NT2/D1 (cell line): ENCODE results near the gene SH3BP2.

Experiments
- SUZ12 ChIP-seq: IDR thresholded peaks from 2 replicates; pipeline ENCODE4 v1.6.1; 2011; ENCODE audit not compliant: insufficient read length, insufficient read depth; ENCODE audit errors: extremely low read depth
- YY1 ChIP-seq: IDR thresholded peaks from 2 replicates; pipeline ENCODE4 v1.6.1; 2011; ENCODE audit not compliant: insufficient read length, insufficient read depth
- ZNF274 ChIP-seq: IDR thresholded peaks from 2 replicates; pipeline ENCODE4 v1.6.1; 2011; ENCODE audit warnings: mild to moderate bottlenecking, low read depth, low read length

DNA sequence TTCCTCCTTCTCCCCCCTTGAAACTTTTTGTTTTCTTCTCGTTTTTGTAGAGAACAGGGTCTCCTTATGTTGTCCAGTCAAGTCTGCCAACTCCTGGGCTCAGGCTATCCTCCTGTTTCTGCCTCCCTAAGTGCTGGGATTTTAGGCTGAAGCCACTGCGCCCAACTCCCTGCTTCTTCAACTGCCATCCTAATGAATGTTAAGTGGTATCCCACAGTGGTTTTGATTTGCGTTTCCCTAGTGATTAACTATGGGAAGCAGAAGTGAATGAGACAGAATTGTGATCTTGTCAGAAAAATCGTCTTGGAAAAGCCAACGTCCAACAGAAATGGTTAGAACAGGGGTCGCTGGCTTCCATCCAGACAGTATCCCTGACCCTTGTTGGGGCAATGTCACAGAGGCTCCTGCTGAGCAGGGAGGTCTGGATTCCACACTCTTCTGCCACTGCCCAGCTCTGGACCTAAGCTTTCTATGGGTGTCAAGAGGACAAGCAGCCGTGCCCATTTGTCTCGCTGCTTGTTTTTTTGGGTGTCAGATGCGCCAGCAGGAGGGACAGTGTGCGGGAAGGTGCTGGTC, 49.9 kb downstream of the SH3BP2 start:
- TF ChIP-seq SUZ12: no peak
- no peak for TF ChIP-seq ZNF274
- no peak for TF ChIP-seq YY1
